Measurements from ENCODE around the gene NPLOC4.

GRCh38 chr17:81565231-81565630, 71.7 kb downstream of the NPLOC4 start:
- TF ChIP-seq JUND (IDR thresholded peaks at IDR 0.05; ENCODE audit: borderline replicate concordance, low read depth, low read length) (no peak), JUND (tag; IDR thresholded peaks at IDR 0.05; ENCODE audit: borderline replicate concordance, low read depth, low read length) (no peak), BRCA1 (IDR thresholded peaks at IDR 0.05) (no peak), BRCA1 (CRISPR knock-in tag; IDR thresholded peaks at IDR 0.05) (no peak), CBX3 (IDR thresholded peaks at IDR 0.05; ENCODE audit: borderline replicate concordance in 1 of 2, low read length in 2 of 2) (no peak), MAX (CRISPR knock-in tag; IDR thresholded peaks at IDR 0.05) (no peak), RB1 (IDR thresholded peaks at IDR 0.05; ENCODE audit: low read depth) (no peak)
- TF ChIP-seq, protein P1, sequence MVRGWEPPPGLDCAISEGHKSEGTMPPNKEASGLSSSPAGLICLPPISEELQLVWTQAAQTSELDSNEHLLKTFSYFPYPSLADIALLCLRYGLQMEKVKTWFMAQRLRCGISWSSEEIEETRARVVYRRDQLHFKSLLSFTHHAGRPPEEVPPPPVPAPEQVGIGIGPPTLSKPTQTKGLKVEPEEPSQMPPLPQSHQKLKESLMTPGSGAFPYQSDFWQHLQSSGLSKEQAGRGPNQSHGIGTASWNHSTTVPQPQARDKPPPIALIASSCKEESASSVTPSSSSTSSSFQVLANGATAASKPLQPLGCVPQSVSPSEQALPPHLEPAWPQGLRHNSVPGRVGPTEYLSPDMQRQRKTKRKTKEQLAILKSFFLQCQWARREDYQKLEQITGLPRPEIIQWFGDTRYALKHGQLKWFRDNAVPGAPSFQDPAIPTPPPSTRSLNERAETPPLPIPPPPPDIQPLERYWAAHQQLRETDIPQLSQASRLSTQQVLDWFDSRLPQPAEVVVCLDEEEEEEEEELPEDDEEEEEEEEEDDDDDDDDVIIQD (CRISPR knock-in tag; IDR thresholded peaks at IDR 0.05) = no peak

All from K562 (cell line).